GM19324 (cell line): ENCODE data around the gene WDR90.

Experiments
- ATAC-seq: cut with Tn5 transposase; IDR thresholded peaks from one replicate; pipeline ENCODE4 v1.9.1; 2021; ENCODE audit warnings: mild to moderate bottlenecking, moderate library complexity; ENCODE audit not compliant: unreplicated experiment, low FRiP score

The WDR90 gene

DNA sequence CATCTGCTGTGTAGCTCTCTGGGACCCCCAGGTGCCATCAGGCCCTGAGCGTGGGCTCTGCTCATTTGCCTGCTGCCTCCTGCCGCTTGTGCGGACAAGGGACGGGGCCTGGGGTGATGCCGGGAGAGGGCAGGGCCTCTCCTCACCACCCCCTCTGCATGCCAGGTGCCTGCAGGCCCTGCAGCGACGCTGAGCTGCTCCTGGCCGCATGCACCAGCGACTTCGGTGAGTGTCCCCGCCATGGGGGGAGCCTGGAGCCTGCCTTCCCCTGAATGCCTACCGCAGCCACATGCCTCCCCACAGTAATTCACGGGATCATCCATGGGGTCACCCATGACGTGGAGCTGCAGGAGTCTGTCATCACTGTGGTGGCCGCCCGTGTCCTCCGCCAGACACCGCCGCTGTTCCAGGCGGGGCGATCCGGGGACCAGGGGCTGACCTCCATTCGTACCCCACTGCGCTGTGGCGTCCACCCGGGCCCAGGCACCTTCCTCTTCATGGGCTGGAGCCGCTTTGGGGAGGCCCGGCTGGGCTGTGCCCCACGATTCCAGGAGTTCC lies 67.7 kb downstream of the WDR90 start:
- no peak for ATAC-seq
